GM21447 (cell line): ENCODE measurements around the gene KDM4D.
"Not testable (repeated sequence)": the region's sequence is repeated elsewhere in the genome, so short reads cannot be mapped to it uniquely, and the experiment has no call there.

ENCODE experiments used
- ATAC-seq: cut with Tn5 transposase; IDR thresholded peaks from one replicate; pipeline ENCODE4 v1.9.1; 2021; ENCODE audit not compliant: unreplicated experiment

The KDM4D gene

GRCh38 chr11:95025594-95025993, 52.1 kb downstream of the KDM4D start:
- ATAC-seq = not testable (repeated sequence)

- no peak for ATAC-seq
These were observed 54.8 kb downstream of the KDM4D start for GRCh38 chr11:95028357-95028756.

- ATAC-seq = no peak
These were observed 59.5 kb downstream of the KDM4D start for GRCh38 chr11:95033051-95033450.

- ATAC-seq = no peak
These were observed 61.8 kb downstream of the KDM4D start for GRCh38 chr11:95035316-95035715.

GRCh38 chr11:95037356-95038035, 64.0 kb downstream of the KDM4D start:
- ATAC-seq = not testable (repeated sequence)

GRCh38 chr11:95042239-95042638, 68.7 kb downstream of the KDM4D start:
- no peak for ATAC-seq

GRCh38 chr11:95042906-95043305, 69.4 kb downstream of the KDM4D start:
- no peak for ATAC-seq

GRCh38 chr11:95044010-95044409, 70.5 kb downstream of the KDM4D start:
- ATAC-seq = no peak

- ATAC-seq = no peak
These were observed 72.3 kb downstream of the KDM4D start for GRCh38 chr11:95045812-95046211.
